GM19025 (cell line): ENCODE results near the gene MAPKAP1.

Experiments used
- ATAC-seq: cut with Tn5 transposase; IDR thresholded peaks from one replicate; pipeline ENCODE4 v1.9.1; 2021; ENCODE audit warnings: mild to moderate bottlenecking, low read depth, moderate library complexity; ENCODE audit not compliant: unreplicated experiment

The MAPKAP1 gene

DNA sequence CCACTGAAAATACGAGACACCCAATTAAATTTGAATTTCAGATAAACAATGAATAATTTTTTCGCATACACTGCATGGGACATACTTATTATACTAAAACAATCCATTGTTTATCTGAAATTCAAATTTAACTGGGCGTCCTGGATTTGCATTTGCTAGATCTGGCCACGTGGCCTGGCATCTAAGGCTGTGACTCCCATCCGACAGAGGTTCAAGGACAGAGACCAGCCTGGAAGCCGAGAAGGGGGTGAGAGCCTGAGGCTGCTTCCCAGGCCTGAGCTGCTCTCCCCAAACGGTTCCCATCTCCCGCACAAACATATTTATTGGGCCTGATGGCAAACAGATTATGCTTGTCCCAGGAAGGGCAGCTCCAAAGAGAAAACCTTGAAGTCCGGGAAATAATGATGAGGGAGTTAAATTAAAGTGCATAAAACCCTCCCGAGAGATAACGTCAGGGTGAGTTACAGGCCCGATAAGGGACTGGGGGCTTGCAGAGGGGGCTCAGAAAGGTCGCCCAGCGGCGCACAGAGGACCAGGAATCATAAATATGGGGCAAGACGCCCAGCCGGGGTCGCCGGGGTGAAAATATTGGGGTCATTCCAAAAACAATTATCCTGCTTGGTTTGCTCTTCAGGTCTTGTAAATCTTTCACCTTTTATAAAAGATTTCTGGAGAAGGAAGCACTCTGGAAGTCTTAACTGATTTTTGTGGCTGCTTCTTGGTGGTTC is 281.7 kb downstream of the MAPKAP1 start:
- no peak for ATAC-seq

DNA sequence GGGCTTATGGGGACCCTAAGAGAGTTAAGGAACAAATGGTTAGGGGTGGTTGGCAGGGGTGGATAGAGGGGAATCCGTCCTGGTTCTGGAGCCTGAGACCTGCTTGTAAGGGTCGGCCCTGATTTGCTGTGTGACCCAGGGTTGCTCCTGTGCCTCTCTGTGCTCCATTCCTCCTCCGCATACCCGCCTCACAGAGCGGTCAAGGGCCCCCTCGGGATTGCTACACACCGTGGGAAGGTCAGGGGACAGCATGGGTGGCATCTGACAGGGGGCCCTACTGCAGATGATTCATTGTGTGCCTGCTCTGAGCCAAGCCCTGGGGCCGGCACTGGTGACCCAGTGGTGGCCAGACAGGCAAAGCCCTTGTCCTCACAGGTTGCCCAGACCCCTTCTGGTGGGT is 283.0 kb downstream of the MAPKAP1 start:
- ATAC-seq: no peak

DNA sequence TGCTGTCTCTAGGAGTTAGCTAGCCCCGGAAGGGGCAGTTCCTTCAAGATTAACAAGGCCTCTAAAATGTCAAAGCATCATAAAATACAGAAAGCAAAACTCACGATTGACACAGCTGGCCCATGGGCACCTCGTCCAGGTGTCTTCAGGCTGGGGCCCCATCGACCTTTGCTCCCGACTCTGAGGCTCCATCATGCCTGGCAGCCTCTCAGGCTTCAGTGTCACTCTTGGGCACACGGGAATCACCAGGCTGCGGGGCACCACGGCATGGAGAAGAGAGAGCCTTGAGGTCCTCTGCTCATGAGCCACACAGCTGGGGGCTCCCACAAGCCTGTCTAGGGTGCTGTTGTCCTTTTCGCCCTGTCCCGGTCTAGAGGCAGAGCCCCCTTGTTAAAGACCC is 284.2 kb downstream of the MAPKAP1 start:
- ATAC-seq: no peak

DNA sequence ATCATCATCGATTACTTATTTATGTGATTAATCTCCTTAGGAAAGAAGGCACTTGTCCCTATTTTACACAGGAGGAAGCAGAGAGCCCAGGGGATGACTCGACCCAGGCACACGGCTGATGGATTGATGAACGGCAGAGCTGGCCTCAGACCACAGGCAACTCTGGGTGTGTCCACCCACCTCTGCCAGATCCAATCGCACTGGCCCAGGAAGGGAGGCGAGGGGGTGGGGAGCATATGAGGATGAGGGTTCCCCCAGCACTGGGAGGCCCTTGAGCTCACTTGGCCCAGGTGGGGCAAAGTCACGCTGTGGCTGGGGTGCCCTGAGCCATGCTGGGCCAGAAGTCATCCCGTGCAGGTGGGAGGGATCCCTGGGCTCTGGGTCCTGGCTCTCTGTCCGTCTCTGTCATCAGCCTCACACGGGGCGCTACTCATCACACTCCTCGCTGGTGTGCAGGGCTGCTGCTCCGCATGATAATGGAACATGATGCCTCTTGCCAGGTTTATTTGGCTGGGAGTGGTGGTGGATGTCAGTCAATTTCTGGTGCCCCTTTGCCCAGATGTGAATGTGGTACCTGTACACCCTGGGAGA is 285.3 kb downstream of the MAPKAP1 start:
- no peak for ATAC-seq

DNA sequence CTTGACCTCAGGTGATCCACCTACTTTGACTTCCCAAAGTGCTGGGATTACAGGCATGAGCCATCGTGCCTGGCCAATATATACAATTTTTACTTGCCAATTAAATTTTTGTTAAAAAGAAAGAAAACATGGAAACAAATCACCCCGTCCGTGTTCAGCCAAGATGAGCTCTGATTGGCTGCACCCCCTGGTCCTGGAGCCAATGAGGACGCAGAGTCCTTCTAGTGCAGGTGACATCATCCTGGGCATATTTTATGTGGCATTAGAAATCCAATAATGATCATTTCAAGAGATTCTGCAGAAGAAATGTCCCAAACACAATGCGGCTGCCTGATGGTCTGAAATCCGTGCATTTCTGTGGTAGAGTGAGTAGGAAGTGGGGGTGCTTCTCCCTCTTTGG is 285.8 kb downstream of the MAPKAP1 start:
- no peak for ATAC-seq

DNA sequence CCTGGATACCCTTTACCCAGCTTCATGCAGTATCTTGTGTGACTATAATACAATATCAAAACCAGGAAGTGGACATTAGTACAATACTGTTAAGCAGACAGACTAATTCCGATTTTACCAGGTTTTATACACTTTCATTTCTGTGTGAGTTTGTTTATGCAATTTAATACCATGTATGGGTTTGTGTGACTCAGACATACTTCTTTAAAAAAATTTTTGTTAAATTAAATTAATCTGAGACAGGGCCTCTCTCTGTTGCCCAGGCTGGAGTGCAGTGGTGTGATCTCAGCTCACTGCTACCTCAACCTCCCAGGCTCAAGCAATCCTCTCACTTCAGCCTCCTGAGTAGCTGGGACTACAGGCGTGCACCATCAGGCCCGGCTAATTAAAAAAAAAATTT is 288.6 kb downstream of the MAPKAP1 start:
- no peak for ATAC-seq

DNA sequence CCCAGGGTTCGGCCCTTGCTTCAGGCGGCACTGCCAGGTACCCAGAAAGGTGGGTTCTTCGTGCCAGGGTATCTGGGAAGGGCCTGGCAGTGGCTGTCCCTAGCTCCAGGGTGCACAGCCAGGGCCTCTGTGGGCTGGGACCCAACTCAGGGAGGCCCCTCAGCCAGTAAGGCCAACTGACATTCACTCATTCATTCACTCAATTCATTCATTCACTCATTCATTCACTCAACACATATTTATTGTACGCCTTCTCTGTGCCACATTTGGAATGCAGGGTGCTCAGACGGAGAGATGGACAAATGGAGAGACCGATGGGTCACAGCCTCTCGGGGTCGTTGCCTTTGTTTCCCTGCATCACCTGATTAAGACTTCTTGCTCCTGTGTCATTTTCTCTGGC is 290.5 kb downstream of the MAPKAP1 start:
- ATAC-seq: no peak

DNA sequence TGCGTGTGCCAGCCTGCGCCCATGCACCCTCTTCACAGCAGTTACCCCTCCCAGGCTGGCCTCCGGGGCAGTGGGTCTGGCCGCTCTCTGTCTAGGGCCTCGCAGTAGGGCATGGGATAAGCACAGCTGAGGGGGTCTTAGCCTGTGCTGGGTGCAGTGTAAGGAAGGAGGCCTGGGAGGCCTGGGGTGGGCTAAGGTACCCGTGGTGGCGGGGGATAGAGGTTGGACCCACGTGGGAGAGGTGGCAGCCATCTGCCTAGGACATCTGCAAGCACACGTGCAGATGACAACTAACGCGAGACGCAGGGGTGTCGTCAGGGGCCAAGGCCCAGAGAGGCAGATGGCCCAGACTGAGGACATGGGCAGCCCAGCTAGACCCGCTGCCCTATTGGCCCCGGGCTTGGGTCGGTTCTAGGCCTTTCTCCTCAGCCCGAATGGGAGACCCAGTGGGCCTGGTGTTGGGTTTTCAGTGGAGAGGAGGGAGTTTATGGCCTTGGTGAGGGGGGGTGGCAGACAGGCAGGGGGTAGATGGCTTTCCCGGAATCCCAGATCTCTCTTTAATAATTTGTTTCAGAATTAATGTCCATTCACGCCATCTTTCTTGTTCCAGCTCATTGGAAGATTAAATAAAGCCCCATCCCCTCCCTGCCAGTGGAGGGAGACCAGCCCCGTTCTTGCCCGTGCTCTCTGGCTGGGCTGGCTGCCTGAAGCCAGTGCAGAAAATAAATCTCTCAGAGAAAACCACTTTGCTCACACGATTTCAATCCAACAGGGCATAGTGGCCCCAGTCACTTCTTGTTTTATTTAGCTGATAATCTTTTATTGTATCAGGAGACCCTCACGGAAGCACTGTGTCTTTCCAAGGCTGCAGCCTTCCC is 291.2 kb downstream of the MAPKAP1 start:
- ATAC-seq: no peak

DNA sequence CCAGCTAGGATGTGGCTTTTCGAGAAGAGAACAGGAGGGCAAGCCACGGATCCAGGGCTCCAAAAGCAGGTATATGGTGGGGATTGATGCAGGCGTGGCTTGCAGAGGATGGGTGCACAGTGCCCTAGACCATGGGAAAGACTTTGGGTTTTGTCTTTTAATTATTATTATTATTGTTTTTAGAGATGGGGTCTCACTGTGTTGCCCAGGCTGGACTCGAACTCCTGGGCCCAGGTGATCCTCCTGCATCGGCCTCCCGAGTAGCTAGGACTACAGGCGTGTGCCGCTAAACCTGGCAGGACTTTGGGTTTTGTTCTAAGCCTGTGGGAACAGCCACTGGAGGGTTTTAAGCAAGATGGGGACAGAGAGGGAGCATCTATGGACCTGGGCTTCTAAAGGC is 293.4 kb downstream of the MAPKAP1 start:
- ATAC-seq: no peak

DNA sequence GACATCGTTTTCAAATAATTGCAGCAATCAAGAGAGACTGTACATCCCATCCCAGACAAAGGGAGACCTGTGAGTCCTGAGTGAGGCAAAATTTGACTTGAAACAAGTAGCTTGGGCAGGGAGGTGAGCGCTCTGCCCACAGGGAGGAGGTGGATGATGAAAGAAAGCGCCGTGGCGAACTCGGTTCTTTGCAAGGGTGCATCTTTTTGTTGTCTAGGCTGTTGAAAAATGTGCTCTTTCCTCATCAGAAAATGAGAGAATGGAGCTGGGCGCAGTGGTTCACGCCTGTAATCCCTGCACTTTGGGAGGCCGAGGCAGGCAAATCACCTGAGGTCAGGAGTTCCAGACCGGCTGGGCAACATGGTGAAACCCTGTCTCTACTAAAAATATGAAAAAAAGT is 294.8 kb downstream of the MAPKAP1 start:
- ATAC-seq: no peak

DNA sequence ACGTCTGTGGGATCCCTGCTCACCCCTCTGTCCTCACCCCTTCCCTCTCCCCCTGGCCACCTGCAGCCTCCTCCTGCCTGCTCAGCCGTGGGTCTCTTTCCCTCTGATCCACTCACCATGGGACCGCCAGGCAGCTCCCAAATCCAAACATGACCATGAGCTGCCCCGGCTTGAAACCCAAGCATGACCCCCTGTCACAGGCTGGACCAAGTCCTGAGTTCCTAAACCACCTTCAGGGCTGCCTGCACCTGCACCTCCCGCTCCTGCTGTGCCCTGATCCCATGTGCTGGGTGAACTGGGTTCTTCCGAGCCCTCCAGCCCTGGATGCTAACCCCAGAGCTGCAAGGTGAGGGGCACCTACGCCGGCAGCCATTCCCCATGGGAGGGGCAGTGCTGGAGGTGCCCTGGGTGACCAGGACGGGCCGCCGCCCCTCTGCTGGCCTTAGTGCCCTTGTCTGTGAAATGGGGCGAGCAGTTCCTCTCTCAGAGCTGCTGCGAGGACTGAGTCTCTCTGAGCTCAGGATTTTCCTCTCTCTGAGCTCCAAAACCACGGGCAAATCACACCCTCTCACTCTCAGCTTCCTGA is 295.7 kb downstream of the MAPKAP1 start:
- ATAC-seq: no peak

DNA sequence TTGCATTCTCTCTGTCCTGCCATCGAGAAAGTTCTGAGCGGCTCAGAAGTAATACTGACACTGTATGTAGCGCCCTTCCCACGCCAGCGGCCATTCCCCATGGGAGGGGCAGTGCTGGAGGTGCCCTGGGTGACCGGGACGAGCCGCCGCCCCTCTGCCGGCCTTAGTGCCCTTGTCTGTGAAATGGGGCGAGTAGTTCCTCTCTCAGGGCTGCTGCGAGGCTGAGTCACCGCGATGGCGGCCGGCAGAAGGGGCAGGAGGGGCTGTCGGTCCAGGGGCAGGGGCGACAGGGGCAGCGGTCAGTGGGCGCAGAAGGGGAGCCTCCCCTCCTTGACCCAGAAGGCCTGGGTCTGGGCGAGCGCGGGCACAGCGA is 296.5 kb downstream of the MAPKAP1 start:
- no peak for ATAC-seq

DNA sequence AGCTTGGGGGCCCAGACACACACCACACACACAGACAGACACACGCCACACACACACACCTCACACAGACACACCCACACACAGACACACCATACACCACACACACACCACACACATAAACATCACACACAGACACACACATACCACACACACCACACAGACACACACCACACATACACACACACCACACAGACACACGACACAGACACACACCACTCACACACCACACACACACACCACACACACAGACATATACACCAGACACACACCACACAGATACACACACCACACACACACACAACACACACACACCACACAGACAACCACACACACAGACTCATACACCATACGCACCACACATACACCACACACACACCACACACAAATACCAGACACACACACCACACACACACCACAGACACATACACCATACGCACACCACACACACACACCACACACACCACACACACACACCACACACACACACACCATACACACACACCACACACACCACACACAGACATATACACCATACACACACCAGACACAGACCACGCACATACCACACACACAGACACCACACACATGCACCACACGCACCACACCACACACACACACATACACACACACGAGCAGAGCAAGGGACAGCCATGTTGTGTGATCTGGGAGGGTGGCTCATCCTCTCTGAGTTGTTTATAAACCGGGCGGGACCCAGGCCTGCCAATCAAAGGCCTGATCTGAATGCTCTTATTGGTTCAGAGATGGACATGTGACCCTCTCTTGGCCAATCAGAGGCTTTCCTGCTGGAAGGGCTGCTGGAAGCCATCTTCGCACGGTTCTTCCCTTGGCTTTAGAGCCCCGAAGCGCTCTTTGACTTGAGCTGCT is 297.1 kb downstream of the MAPKAP1 start:
- ATAC-seq: no peak

DNA sequence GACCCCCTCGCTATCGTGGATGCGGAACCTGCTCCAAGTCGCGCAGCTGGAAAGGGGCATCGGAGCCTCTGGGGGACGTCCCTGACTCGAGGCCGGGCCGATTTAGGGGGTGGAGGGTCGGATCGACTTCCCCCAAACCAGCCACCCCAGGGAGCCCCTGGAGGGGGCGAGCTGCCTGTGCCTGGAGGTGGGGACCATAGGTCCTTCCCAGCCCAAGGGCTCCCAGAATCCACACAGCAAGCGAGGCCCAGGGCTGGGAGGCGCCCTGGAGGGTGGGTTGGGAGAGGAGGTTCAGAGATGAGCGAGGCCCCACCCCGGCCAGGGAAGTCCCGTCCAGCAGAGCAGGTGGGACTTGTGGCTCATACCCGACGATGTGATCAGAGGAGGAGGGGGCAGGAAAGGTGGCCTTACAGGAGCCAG is 297.8 kb downstream of the MAPKAP1 start:
- ATAC-seq: no peak

DNA sequence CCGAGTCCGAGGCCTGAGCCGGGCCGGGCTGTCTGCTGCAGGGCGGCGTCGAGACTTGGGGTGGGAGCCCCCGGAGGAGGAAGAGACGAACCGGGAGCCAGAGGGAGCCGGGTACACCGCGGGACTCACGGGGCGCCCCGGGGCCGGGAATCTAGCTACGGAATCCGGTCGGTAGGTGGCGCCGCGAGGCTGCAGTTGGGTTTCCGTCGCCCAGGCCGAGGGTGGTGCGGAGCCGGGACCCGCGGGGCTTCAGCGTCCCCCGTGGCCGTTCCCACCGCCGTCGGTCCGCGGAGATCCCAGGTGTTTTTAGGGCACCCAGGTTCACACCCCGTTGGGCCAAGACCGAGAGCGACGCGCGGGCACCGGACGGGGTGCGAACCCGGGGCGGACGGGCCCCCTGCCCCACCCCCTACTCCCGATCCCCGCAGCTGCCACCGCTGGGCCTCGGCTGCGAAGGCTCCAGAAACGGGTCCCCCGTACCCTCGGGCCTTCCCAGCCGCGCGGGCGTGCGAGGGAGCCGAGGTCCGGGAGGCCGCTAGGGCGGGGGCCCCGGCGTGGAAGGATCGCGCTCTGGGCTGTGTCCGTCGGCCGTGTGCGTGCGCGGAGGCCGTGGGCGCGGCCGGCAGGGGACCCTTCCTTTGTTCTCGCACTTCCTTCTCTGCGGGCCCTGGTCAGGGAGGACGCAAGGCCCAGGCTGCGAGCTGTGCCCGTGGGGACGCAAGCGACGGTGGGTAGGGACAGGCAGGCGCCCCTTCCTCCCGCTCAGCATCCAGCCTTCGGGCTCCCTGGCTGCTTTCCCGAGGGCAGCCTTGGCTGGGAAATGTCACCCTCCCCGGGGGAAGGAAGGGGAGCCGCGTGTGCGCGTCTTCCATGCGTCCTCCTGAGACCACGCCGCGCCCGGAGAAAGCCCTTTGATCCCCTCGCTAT is 298.8 kb downstream of the MAPKAP1 start:
- ATAC-seq: peak; percentile 57

DNA sequence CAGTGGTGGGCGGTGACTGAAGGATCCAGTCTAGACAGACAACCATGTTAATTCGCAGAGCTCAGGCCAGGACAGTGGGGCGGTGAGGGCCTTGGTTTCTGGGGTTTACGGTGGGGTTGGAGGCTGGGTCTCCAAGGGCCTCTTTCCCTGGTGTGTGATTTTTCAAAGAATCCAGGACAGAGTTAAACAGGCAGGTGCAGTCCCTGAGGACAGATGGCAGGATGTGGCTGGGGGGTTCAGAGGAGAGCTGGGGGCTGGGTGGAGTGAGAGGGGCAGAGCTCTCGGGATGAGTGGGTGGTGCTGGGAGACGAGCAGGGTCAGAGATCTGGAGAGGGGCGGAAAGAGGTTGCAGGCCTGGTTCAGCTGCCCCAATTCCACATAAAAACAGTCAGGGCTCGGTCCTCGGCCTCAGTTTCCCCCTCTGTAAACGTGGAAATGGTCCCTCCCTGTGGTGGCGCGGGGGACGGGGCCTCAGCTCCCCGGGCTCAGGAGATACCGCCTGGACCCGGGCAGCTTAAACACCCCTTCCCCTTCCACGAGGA is 299.5 kb downstream of the MAPKAP1 start:
- ATAC-seq: no peak

DNA sequence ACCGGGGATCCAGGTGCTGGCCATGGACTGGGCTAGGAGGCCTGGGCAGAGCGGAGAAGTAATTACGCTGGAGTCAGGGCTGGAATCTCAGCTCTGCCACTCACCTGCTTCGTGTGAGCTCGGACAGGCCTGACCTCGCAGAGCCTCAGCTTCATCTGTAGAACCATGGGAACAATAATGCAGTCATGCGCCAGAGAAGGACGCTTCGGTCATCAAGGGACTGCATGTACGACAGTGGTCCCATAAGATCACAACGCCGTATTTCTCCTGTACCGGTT is 300.3 kb downstream of the MAPKAP1 start:
- ATAC-seq: no peak

DNA sequence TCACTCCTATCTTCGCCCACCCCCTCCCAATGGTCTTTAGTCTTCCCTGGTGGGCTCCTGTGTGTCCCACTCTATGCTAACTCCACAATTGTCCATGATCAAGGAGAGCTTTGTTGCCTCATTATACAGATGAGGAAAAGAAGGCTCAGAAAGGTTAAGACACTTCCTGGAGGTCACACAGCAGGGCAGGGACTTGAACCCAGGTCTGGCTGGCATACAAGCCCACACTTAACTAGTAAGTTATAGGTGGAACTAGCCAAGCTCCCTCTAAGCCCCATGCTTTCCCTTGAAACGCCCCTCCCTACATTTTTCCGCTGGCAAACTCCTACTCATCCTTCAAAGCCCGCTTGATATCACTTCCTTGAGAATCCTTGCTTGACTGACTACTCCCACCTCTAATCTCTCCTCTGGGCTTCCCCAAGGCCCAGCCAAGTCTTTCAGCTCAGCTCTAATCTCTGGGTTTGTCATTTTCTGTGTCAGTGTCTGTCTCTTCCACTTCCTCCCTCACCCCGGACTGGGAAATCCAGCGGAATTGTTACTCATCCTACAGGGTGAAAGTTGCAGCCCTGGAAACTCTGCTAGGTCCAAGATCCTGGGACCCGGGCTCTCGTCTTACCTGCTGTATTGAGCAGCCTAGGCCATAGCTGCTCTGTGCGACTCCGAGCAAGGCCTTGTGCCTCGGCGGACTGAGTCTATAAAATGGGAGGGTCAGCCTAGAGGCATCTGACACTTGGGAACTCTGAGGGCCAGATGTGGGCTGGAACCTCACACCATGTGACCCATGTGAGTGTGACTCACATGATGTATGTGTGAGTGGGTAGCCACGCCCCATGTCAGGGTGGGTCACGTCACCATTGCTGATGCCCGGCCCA is 300.8 kb downstream of the MAPKAP1 start:
- no peak for ATAC-seq
